Stomach (tissue), 9 donors: ENCODE measurements around the gene HECTD4. TPM values are rescaled to one million over a fixed set of nuclear protein-coding genes. Genes with fewer than 3 reads are reported as not detected.

ENCODE experiments used
- DNase-seq, 2 donors: peaks; one replicate each; pipeline versions ENCODE4 v3.0.0 to v3.0.0-alpha.2; 2013 to 2019
- H3K27ac ChIP-seq, 5 donors: fragments of 200-600 bp in 4 of 5; sonication (generic) in 4 of 5; one replicate each; pipeline ENCODE4 v1.5.1; 2013 to 2019; ENCODE audit warnings: mild to moderate bottlenecking in 1 of 5, moderate library complexity in 1 of 5
- H3K27me3 ChIP-seq, 3 donors: fragments of 200-600 bp; sonication (generic); one replicate each; pipeline ENCODE4 v1.5.1; 2017 to 2019; ENCODE audit warnings: mixed run types in 1 of 3
- H3K36me3 ChIP-seq, 4 donors: fragments of 200-600 bp; sonication (generic); 1 replicate in 3 of 4; 2 replicates in 1 of 4; pipeline ENCODE4 v1.5.1; 2016 to 2019
- H3K4me1 ChIP-seq, 4 donors: fragments of 200-600 bp; sonication (generic); one replicate each; pipeline ENCODE4 v1.5.1; 2016 to 2019
- H3K4me3 ChIP-seq, 4 donors: fragments of 200-600 bp; sonication (generic) in 3 of 4; one replicate each; pipeline ENCODE4 v1.5.1; 2016 to 2019; ENCODE audit warnings: mild to moderate bottlenecking in 1 of 4
- H3K9me3 ChIP-seq, 4 donors: fragments of 200-600 bp; sonication (generic); one replicate each; pipeline ENCODE4 v1.5.1; 2016 to 2019
- EP300 ChIP-seq: sonication (generic); formaldehyde crosslinking; IDR thresholded peaks from one replicate; pipeline ENCODE4 v1.6.1; 2017; ENCODE audit warnings: antibody characterized with exemption
- POLR2A ChIP-seq, 4 donors: fragments of 450-650 bp; IDR thresholded peaks; one replicate each; pipeline ENCODE4 v1.6.1; 2016; ENCODE audit warnings: antibody characterized with exemption in 4 of 4, control low read depth in 2 of 4, mild to moderate bottlenecking in 1 of 4, moderate library complexity in 1 of 4
- POLR2AphosphoS5 ChIP-seq, 3 donors: sonication (generic); formaldehyde crosslinking; IDR thresholded peaks; one replicate each; pipeline ENCODE4 v1.6.1; 2016; ENCODE audit warnings: antibody characterized with exemption in 3 of 3
- WGBS, 5 donors: extraction: QIAGEN DNeasy Blood & Tissue Kit in 3 of 5; methylation state at CpG; one replicate each; pipeline versions ENCODE4 v1.1.5 to v1.1.7; 2013 to 2018; 5-methylcytosine and 5-hydroxymethylcytosine counted together
- intact Hi-C: fragments of 100-400 bp; cut with DNase I; formaldehyde crosslinking; loops from one replicate; pipeline ENCODE4 v1.15.1; 2023; ENCODE audit warnings: low total_unique reads
- polyA plus RNA-seq, 3 donors: library from polyadenylated mRNA; stranded (reverse); fragments of 200-250 nt; gene quantifications; one replicate each; pipeline ENCODE4 v1.2.3, GENCODE V29; 2013
- total RNA-seq, 5 donors: library from RNA; depleted of rRNA; stranded (reverse); fragments of >200 nt; gene quantifications; one replicate each; pipeline versions ENCODE4 v1.1.0 to v1.2.3, GENCODE V29; 2014 to 2016
- TF ChIP-seq, protein P1 (sequence below), 7 experiments: fragments of 450-650 bp in 4 of 7; fragments of 200-600 bp in 3 of 7; sonication (generic) in 3 of 7; IDR thresholded peaks; one replicate each; pipeline ENCODE4 v1.5.1; 2016 to 2019; ENCODE audit warnings: antibody characterized with exemption in 7 of 7, control low read depth in 2 of 7, mild to moderate bottlenecking in 1 of 7
- donor health status: healthy with polysubstance abuse.
- donor health status: Bipolar disorder and iron deficiency.
- donor health status: healthy.

HECTD4 gene
- total and polyA plus RNA-seq, 8 donors, result 3.2 to 375 (median 58.7) TPM

- WGBS, 5 donors, result 72 to 81% (median 79%) methylated on average over 9 of the region's 9 CpGs
- Histone ChIP-seq H3K9me3 (no peaks in the 10 kb centered on the region), H3K27ac (no peak overlapping the region), H3K27me3 (no peaks in the 10 kb centered on the region), H3K36me3 (peaks cover 13 to 60% (median 58%) of the 10 kb centered on the region in 4 donors), H3K4me3 (no peak overlapping the region), H3K4me1 (no peaks in the 10 kb centered on the region)
- intact Hi-C loops, result no loop called here
- DNase-seq, result peak in 1 of 2 donors; percentile 26
- TF ChIP-seq, protein P1, sequence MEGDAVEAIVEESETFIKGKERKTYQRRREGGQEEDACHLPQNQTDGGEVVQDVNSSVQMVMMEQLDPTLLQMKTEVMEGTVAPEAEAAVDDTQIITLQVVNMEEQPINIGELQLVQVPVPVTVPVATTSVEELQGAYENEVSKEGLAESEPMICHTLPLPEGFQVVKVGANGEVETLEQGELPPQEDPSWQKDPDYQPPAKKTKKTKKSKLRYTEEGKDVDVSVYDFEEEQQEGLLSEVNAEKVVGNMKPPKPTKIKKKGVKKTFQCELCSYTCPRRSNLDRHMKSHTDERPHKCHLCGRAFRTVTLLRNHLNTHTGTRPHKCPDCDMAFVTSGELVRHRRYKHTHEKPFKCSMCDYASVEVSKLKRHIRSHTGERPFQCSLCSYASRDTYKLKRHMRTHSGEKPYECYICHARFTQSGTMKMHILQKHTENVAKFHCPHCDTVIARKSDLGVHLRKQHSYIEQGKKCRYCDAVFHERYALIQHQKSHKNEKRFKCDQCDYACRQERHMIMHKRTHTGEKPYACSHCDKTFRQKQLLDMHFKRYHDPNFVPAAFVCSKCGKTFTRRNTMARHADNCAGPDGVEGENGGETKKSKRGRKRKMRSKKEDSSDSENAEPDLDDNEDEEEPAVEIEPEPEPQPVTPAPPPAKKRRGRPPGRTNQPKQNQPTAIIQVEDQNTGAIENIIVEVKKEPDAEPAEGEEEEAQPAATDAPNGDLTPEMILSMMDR (IDR thresholded peaks at IDR 0.05), result no peak
- TF ChIP-seq POLR2A (IDR thresholded peaks at IDR 0.05) (no peak), POLR2AphosphoS5 (IDR thresholded peaks at IDR 0.05) (no peak), EP300 (no peak)
These were observed 87.4 kb downstream of the HECTD4 start for GRCh38 chr12:112294793-112295192.

GRCh38 chr12:112288638-112289037 lies 93.6 kb downstream of the HECTD4 start:
- intact Hi-C loops, result no loop called here
- no peak overlapping the region for H3K27ac ChIP-seq
- H3K9me3 ChIP-seq, result peaks cover 7 to 13% (median 10%) of the 10 kb centered on the region in 4 donors
- 83 to 100% (median 96%) methylated on average over 1 of the region's 1 CpG for whole genome bisulfite sequencing, 5 donors
- H3K4me1 ChIP-seq, result peaks cover 0 to 23% (median 7%) of the 10 kb centered on the region in 4 donors
- H3K36me3 ChIP-seq, result peaks cover 0 to 39% (median 31%) of the 10 kb centered on the region in 4 donors
- DNase-seq, result no peak
- no peak overlapping the region for H3K4me3 ChIP-seq
- TF ChIP-seq, protein P1 (IDR thresholded peaks at IDR 0.05), result no peak
- no peak for TF ChIP-seq POLR2AphosphoS5 (IDR thresholded peaks at IDR 0.05)
- TF ChIP-seq EP300, result no peak
- no peak for TF ChIP-seq POLR2A (IDR thresholded peaks at IDR 0.05)
- no peaks in the 10 kb centered on the region for H3K27me3 ChIP-seq

DNA sequence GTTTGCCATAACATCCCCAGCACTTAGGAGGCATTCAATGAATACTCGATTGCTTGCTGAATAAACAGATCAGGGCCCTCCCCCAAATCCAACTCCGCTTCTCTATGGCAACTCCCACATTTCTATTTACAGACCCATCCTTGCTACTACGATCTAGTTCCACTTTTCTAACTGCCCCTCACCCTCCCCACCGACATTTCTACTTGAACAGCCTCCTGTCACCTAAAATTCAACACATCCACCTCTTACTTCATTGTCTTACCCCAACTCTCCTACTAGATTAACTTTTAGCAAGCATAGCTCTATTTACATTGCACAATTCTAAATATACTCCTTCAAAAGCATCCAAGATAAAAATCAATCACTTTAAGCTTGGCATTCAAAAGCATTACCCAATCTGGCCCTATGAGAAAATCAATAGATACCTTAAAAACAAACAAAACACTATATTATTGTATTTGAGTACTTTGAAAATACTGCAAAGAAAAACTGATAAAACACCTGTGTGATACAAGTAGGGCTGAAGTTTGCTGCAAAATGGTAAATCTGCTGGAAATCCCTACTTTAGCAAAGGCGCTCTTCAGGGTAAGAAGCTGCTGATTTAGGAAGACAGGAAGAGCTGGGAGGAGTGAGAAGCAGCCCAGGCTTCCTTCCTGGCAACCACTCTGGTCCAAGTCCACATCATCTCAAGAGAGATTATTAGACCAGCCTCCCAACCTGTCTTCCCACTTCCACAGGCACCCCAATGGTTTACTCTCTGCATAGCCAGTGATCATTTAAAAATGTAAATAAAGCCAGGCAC lies 96.4 kb downstream of the HECTD4 start:
- Histone ChIP-seq H3K27me3 (no peaks in the 10 kb centered on the region), H3K36me3 (peaks cover 0 to 24% (median 18%) of the 10 kb centered on the region in 4 donors), H3K27ac (no peak overlapping the region), H3K9me3 (peaks cover 7 to 13% (median 10%) of the 10 kb centered on the region in 4 donors), H3K4me3 (no peak overlapping the region), H3K4me1 (peaks cover 0 to 31% (median 7%) of the 10 kb centered on the region in 4 donors)
- intact Hi-C loops, result no loop called here
- DNase-seq, result no peak
- TF ChIP-seq POLR2A (IDR thresholded peaks at IDR 0.05) (no peak), EP300 (no peak), POLR2AphosphoS5 (IDR thresholded peaks at IDR 0.05) (no peak)
- TF ChIP-seq, protein P1 (IDR thresholded peaks at IDR 0.05), result no peak
- 62 to 80% (median 66%) methylated on average over 5 of the region's 5 CpGs for WGBS, 5 donors

GRCh38 chr12:112283546-112283945 lies 98.7 kb downstream of the HECTD4 start:
- WGBS, 5 donors, result 58 to 83% (median 65%) methylated on average over 2 of the region's 2 CpGs
- TF ChIP-seq EP300 (no peak), POLR2AphosphoS5 (IDR thresholded peaks at IDR 0.05) (no peak), POLR2A (IDR thresholded peaks at IDR 0.05) (no peak)
- TF ChIP-seq, protein P1 (IDR thresholded peaks at IDR 0.05), result no peak
- intact Hi-C loops, result no loop called here

More at GRCh38 chr12:112283546-112283945, 98.7 kb downstream of the HECTD4 start:
- DNase-seq, result peak in 1 of 2 donors; percentile 34
- no peak overlapping the region for H3K27ac ChIP-seq
- no peak overlapping the region for H3K4me3 ChIP-seq
- peaks cover 0 to 31% (median 7%) of the 10 kb centered on the region in 4 donors for H3K4me1 ChIP-seq
- H3K27me3 ChIP-seq, result no peaks in the 10 kb centered on the region
- H3K36me3 ChIP-seq, result peaks cover 0 to 17% (median 9%) of the 10 kb centered on the region in 4 donors
- peaks cover 4 to 5% (median 5%) of the 10 kb centered on the region in 4 donors for H3K9me3 ChIP-seq
